Measurements from ENCODE around the gene PCYOX1L.

Gene PCYOX1L

GRCh38 chr5:149372076-149372795 is 14.4 kb downstream of the PCYOX1L start:
- Mint-ChIP-seq H3K27ac (peak overlapping the region; percentile 32 to 66 (median 46)), H3K36me3 (ENCODE audit: low read depth) (no peaks in the 10 kb centered on the region), H3K27me3 (ENCODE audit: low read depth) (peaks cover 16% of the 10 kb centered on the region), H3K9me3 (no peaks in the 10 kb centered on the region), H3K4me1 (peaks cover 48% of the 10 kb centered on the region), H3K4me3 (peak overlapping the region in 1 of 3 experiments; percentile 11)
- TF ChIP-seq CTCF (IDR thresholded peaks at IDR 0.05; ENCODE audit: unreplicated experiment in 3 of 3): no peak

GRCh38 chr5:149372932-149373331 is 15.1 kb downstream of the PCYOX1L start:
- no peak overlapping the region for H3K27ac Mint-ChIP-seq

GRCh38 chr5:149374303-149374702 is 16.5 kb downstream of the PCYOX1L start:
- Mint-ChIP-seq H3K27ac (peak overlapping the region in 1 of 3 experiments; percentile 55), H3K36me3 (ENCODE audit: low read depth) (no peaks in the 10 kb centered on the region), H3K9me3 (no peaks in the 10 kb centered on the region), H3K4me1 (peaks cover 56% of the 10 kb centered on the region), H3K4me3 (peak overlapping the region in 2 of 3 experiments; percentile 17 to 45), H3K27me3 (ENCODE audit: low read depth) (peaks cover 12% of the 10 kb centered on the region)
- TF ChIP-seq CTCF (IDR thresholded peaks at IDR 0.05; ENCODE audit: unreplicated experiment in 3 of 3): no peak

More at GRCh38 chr5:149372932-149373331, 15.1 kb downstream of the PCYOX1L start:
- TF ChIP-seq CTCF (IDR thresholded peaks at IDR 0.05; ENCODE audit: unreplicated experiment in 3 of 3): no peak
- Mint-ChIP-seq H3K9me3 (no peaks in the 10 kb centered on the region), H3K4me1 (peaks cover 46% of the 10 kb centered on the region), H3K36me3 (ENCODE audit: low read depth) (no peaks in the 10 kb centered on the region), H3K4me3 (no peak overlapping the region), H3K27me3 (ENCODE audit: low read depth) (peaks cover 16% of the 10 kb centered on the region)

GRCh38 chr5:149374801-149375200 is 17.0 kb downstream of the PCYOX1L start:
- Mint-ChIP-seq H3K36me3 (ENCODE audit: low read depth) (no peaks in the 10 kb centered on the region), H3K9me3 (no peaks in the 10 kb centered on the region)

GRCh38 chr5:149375434-149375833 is 17.6 kb downstream of the PCYOX1L start:
- TF ChIP-seq CTCF (IDR thresholded peaks at IDR 0.05; ENCODE audit: unreplicated experiment in 3 of 3): no peak
- no peaks in the 10 kb centered on the region for H3K36me3 Mint-ChIP-seq (ENCODE audit: low read depth)
- peak overlapping the region in 1 of 3 experiments; percentile 88 for H3K4me3 Mint-ChIP-seq
- H3K27me3 Mint-ChIP-seq (ENCODE audit: low read depth): peaks cover 12% of the 10 kb centered on the region
- peak overlapping the region in 2 of 3 experiments; percentile 46 to 96 for H3K27ac Mint-ChIP-seq
- peaks cover 59% of the 10 kb centered on the region for H3K4me1 Mint-ChIP-seq
- H3K9me3 Mint-ChIP-seq: no peaks in the 10 kb centered on the region

More at GRCh38 chr5:149374801-149375200, 17.0 kb downstream of the PCYOX1L start:
- peak overlapping the region in 2 of 3 experiments; percentile 46 to 96 for H3K27ac Mint-ChIP-seq
- peak overlapping the region in 1 of 3 experiments; percentile 88 for H3K4me3 Mint-ChIP-seq
- H3K27me3 Mint-ChIP-seq (ENCODE audit: low read depth): peaks cover 12% of the 10 kb centered on the region
- no peak for TF ChIP-seq CTCF (IDR thresholded peaks at IDR 0.05; ENCODE audit: unreplicated experiment in 3 of 3)
- peaks cover 55% of the 10 kb centered on the region for H3K4me1 Mint-ChIP-seq

GRCh38 chr5:149376104-149376503 is 18.3 kb downstream of the PCYOX1L start:
- H3K4me1 Mint-ChIP-seq: peaks cover 59% of the 10 kb centered on the region
- peaks cover 10% of the 10 kb centered on the region for H3K27me3 Mint-ChIP-seq (ENCODE audit: low read depth)
- no peaks in the 10 kb centered on the region for H3K36me3 Mint-ChIP-seq (ENCODE audit: low read depth)
- H3K4me3 Mint-ChIP-seq: peak overlapping the region; percentile 19 to 88 (median 60)
- H3K9me3 Mint-ChIP-seq: no peaks in the 10 kb centered on the region
- no peak for TF ChIP-seq CTCF (IDR thresholded peaks at IDR 0.05; ENCODE audit: unreplicated experiment in 3 of 3)
- H3K27ac Mint-ChIP-seq: peak overlapping the region in 2 of 3 experiments; percentile 60 to 96
